ENCODE measurements around the gene ZNF208.

ZNF208 gene

GRCh38 chr19:21907516-21907915 lies 103.2 kb downstream of the ZNF208 start:
- TF ChIP-seq GATA2 (IDR thresholded peaks at IDR 0.05; ENCODE audit: low read depth, low read length), result no peak
- TF ChIP-seq GATA3 (IDR thresholded peaks at IDR 0.05; ENCODE audit: low read depth, low read length), result no peak

- TF ChIP-seq GATA2 (IDR thresholded peaks at IDR 0.05; ENCODE audit: low read depth, low read length) (no peak), GATA3 (IDR thresholded peaks at IDR 0.05; ENCODE audit: low read depth, low read length) (no peak)
These were observed 108.2 kb downstream of the ZNF208 start for GRCh38 chr19:21902571-21902970.

- no peak for TF ChIP-seq GATA2 (IDR thresholded peaks at IDR 0.05; ENCODE audit: low read depth, low read length)
- no peak for TF ChIP-seq GATA3 (IDR thresholded peaks at IDR 0.05; ENCODE audit: low read depth, low read length)
These were observed 108.9 kb downstream of the ZNF208 start for GRCh38 chr19:21901861-21902260.

- no peak for TF ChIP-seq GATA2 (IDR thresholded peaks at IDR 0.05; ENCODE audit: low read depth, low read length)
- no peak for TF ChIP-seq GATA3 (IDR thresholded peaks at IDR 0.05; ENCODE audit: low read depth, low read length)
These were observed 110.3 kb downstream of the ZNF208 start for GRCh38 chr19:21900401-21900800.

- TF ChIP-seq GATA3 (IDR thresholded peaks at IDR 0.05; ENCODE audit: low read depth, low read length) (no peak), GATA2 (IDR thresholded peaks at IDR 0.05; ENCODE audit: low read depth, low read length) (no peak)
These were observed 119.7 kb downstream of the ZNF208 start for GRCh38 chr19:21891086-21891485.

GRCh38 chr19:21883516-21883915 lies 127.2 kb downstream of the ZNF208 start:
- TF ChIP-seq GATA3 (IDR thresholded peaks at IDR 0.05; ENCODE audit: low read depth, low read length), result no peak
- TF ChIP-seq GATA2 (IDR thresholded peaks at IDR 0.05; ENCODE audit: low read depth, low read length), result no peak

Measured in SH-SY5Y (cell line).